Natural killer cell (primary cell): ENCODE data around the gene PDK4. TPM values are rescaled to one million over a fixed set of nuclear protein-coding genes. Genes with fewer than 3 reads are reported as not detected.
A peak's percentile ranks its signal among the peaks of the same experiment; 100 is the strongest.

Source experiments
- ATAC-seq, 3 donors: fragments of 150-1000 bp in 2 of 3; fragments of 200-7000 bp in 1 of 3; cut with Tn5 transposase; 1 replicate in 1 of 3; 2 replicates in 2 of 3; pipeline ENCODE4 v1.10.0; 2021; ENCODE audit warnings: mild to moderate bottlenecking in 2 of 3, moderate library complexity in 2 of 3
- DNase-seq, 2 donors: peaks; one replicate each; pipeline versions ENCODE4 v3.0.0 to v3.0.0-alpha.2; 2013 to 2021; ENCODE audit warnings: mixed read lengths in 1 of 2
- H3K27ac ChIP-seq: one replicate; pipeline ENCODE4 v1.5.1; 2013; ENCODE audit warnings: mild to moderate bottlenecking, low read length
- H3K27me3 ChIP-seq: one replicate; pipeline ENCODE4 v1.6.1; 2013; ENCODE audit warnings: low read length; ENCODE audit not compliant: control insufficient read depth, insufficient read depth
- H3K36me3 ChIP-seq: one replicate; pipeline ENCODE4 v1.6.1; 2013; ENCODE audit warnings: low read length; ENCODE audit not compliant: control insufficient read depth, insufficient read depth
- H3K4me1 ChIP-seq: one replicate; pipeline ENCODE4 v1.6.1; 2013; ENCODE audit warnings: low read length; ENCODE audit not compliant: control insufficient read depth, insufficient read depth
- H3K4me3 ChIP-seq: one replicate; pipeline ENCODE4 v1.5.1; 2013; ENCODE audit warnings: low read length
- H3K9me3 ChIP-seq: one replicate; pipeline ENCODE4 v1.6.1; 2013; ENCODE audit warnings: low read length; ENCODE audit not compliant: control insufficient read depth, insufficient read depth
- H3K27ac Mint-ChIP-seq, 2 donors: one replicate each; pipeline ENCODE4 v1.8.0; 2022; ENCODE audit warnings: mild to moderate bottlenecking in 2 of 2, mixed read lengths in 2 of 2, moderate library complexity in 1 of 2
- H3K27me3 Mint-ChIP-seq, 2 donors: one replicate each; pipeline ENCODE4 v1.8.0; 2022; ENCODE audit warnings: low read depth in 2 of 2, mixed read lengths in 2 of 2
- H3K36me3 Mint-ChIP-seq: one replicate; pipeline ENCODE4 v1.8.0; 2022; ENCODE audit warnings: mixed read lengths
- H3K4me1 Mint-ChIP-seq, 2 donors: one replicate each; pipeline ENCODE4 v1.8.0; 2022; ENCODE audit warnings: mixed read lengths in 2 of 2
- H3K4me3 Mint-ChIP-seq: one replicate; pipeline ENCODE4 v1.8.0; 2022; ENCODE audit warnings: mild to moderate bottlenecking, moderate library complexity, mixed read lengths
- H3K9me3 Mint-ChIP-seq, 2 donors: one replicate each; pipeline ENCODE4 v1.8.0; 2022; ENCODE audit warnings: mixed read lengths in 2 of 2
- CTCF ChIP-seq: fragments of 200-600 bp; IDR thresholded peaks from one replicate; pipeline ENCODE4 v1.8.0; 2022; ENCODE audit warnings: antibody characterized with exemption
- WGBS: methylation state at CpG from one replicate; pipeline ENCODE4 v1.1.7; 2013; ENCODE audit warnings: missing lambda C conversion rate; ENCODE audit not compliant: insufficient coverage; 5-methylcytosine and 5-hydroxymethylcytosine counted together
- intact Hi-C: fragments of 100-400 bp; cut with micrococcal nuclease; formaldehyde crosslinking; loops from one replicate; pipeline ENCODE4 v1.14.2; 2022
- total RNA-seq, 4 donors: library from RNA; stranded (reverse); fragments of 120-200 nt in 1 of 4; gene quantifications; one replicate each; pipeline versions ENCODE4 v1.2.3 to v1.2.4, GENCODE V29; 2013 to 2022

The PDK4 gene
- total RNA-seq, 3 donors from 2014 or later (not counting 1 experiment from before 2014, with no cell fraction given): 0.78 to 3.8 (median 2.3) TPM

GRCh38 chr7:95614442-95614940 lies 18.2 kb upstream of the PDK4 start:
- WGBS: 90% methylated on average over 1 of the region's 1 CpG
- H3K4me1 Mint-ChIP-seq: peaks cover 28 to 37% of the 10 kb centered on the region in 2 donors
- TF ChIP-seq CTCF: no peak
- no peak overlapping the region for H3K27ac Mint-ChIP-seq
- no peak overlapping the region for H3K4me3 Mint-ChIP-seq
- no peaks in the 10 kb centered on the region for H3K27me3 Mint-ChIP-seq
- Histone ChIP-seq H3K27me3 (no peaks in the 10 kb centered on the region), H3K27ac (no peak overlapping the region), H3K4me3 (no peak overlapping the region), H3K36me3 (no peaks in the 10 kb centered on the region), H3K9me3 (no peaks in the 10 kb centered on the region), H3K4me1 (peaks cover 9% of the 10 kb centered on the region)
- peaks cover 39% of the 10 kb centered on the region for H3K36me3 Mint-ChIP-seq
- intact Hi-C loops: no loop called here
- H3K9me3 Mint-ChIP-seq: peaks cover 8 to 15% of the 10 kb centered on the region in 2 donors
- no peak for DNase-seq
- ATAC-seq: no peak

GRCh38 chr7:95611224-95611623 lies 14.9 kb upstream of the PDK4 start:
- Histone ChIP-seq H3K9me3 (no peaks in the 10 kb centered on the region), H3K4me1 (peaks cover 33% of the 10 kb centered on the region), H3K27me3 (no peaks in the 10 kb centered on the region), H3K27ac (no peak overlapping the region), H3K36me3 (no peaks in the 10 kb centered on the region), H3K4me3 (no peak overlapping the region)
- no CpG with 5 or more reads among the region's 2 CpGs for WGBS
- Mint-ChIP-seq H3K4me1 (peaks cover 61 to 70% of the 10 kb centered on the region in 2 donors), H3K36me3 (peaks cover 37% of the 10 kb centered on the region), H3K9me3 (peaks cover 7 to 15% of the 10 kb centered on the region in 2 donors), H3K4me3 (peak overlapping the region; percentile 86), H3K27me3 (no peaks in the 10 kb centered on the region), H3K27ac (peak overlapping the region in 1 of 2 donors; percentile 89)
- no peak for ATAC-seq
- TF ChIP-seq CTCF: no peak
- intact Hi-C loops: no loop called here
- no peak for DNase-seq

- DNase-seq (no peak), ATAC-seq (peak in 2 of 3 donors; percentile 24 to 25)
- Mint-ChIP-seq H3K27me3 (no peaks in the 10 kb centered on the region), H3K9me3 (peaks cover 0 to 9% of the 10 kb centered on the region in 2 donors), H3K27ac (peak overlapping the region; percentile 60 to 89), H3K36me3 (peaks cover 19% of the 10 kb centered on the region), H3K4me1 (peaks cover 66 to 72% of the 10 kb centered on the region in 2 donors), H3K4me3 (peak overlapping the region; percentile 86)
- Histone ChIP-seq H3K27ac (peak overlapping the region; percentile 47), H3K4me3 (no peak overlapping the region), H3K4me1 (peaks cover 36% of the 10 kb centered on the region), H3K36me3 (no peaks in the 10 kb centered on the region), H3K27me3 (no peaks in the 10 kb centered on the region), H3K9me3 (no peaks in the 10 kb centered on the region)
- 12% methylated on average over 3 of the region's 4 CpGs for WGBS
- TF ChIP-seq CTCF: no peak
- intact Hi-C loops: no loop called here
Observed at GRCh38 chr7:95609277-95609971, 13.1 kb upstream of the PDK4 start.
